ENCODE results near the gene PDX1. TPM values are rescaled to one million over a fixed set of nuclear protein-coding genes. Genes with fewer than 3 reads are reported as not detected.

Gene PDX1
- total RNA-seq, 1 donor from 2014 or later, result not detected

DNA sequence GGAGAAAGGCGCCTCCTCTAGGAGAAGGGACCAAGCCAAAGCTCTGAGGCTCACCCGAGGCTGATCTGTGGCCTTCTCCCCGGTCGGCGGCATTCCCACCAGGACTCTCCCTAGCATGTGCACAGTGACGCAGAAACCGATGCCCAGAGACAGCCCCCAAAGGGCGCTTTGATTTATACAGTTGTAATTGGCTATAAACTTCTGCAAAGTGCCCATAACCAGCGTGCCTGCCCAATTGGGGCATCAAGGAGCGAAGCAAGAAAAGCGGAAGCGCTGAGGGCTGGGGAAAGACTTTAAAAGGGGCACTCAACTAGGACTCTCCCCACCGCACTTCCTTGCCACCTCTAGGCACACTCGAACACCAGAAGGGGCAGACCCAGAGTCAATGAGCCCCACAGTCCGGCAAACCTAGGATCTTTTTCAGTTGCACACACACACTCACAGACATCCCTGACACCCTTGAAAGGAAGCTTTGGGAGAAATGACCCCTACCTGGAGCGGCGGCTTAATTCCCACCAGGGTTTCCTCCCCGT is 47.5 kb downstream of the PDX1 start:
- H3K36me3 Mint-ChIP-seq, result no peaks in the 10 kb centered on the region
- no peak overlapping the region for H3K27ac Mint-ChIP-seq
- H3K4me1 Mint-ChIP-seq, result peaks cover 26% of the 10 kb centered on the region
- no peaks in the 10 kb centered on the region for H3K9me3 Mint-ChIP-seq
- no peak for DNase-seq (ENCODE audit: low spot score in 2 of 2, unreplicated experiment in 2 of 2)
- no peak for TF ChIP-seq CTCF (IDR thresholded peaks at IDR 0.05; ENCODE audit: unreplicated experiment)
- peaks cover 99% of the 10 kb centered on the region for H3K27me3 Mint-ChIP-seq (ENCODE audit: low read depth)
- no peak overlapping the region for H3K4me3 Mint-ChIP-seq

- Mint-ChIP-seq H3K27ac (no peak overlapping the region), H3K4me1 (peaks cover 26% of the 10 kb centered on the region), H3K4me3 (peak overlapping the region; percentile 62), H3K9me3 (no peaks in the 10 kb centered on the region), H3K27me3 (ENCODE audit: low read depth) (peaks cover 100% of the 10 kb centered on the region), H3K36me3 (no peaks in the 10 kb centered on the region)
- TF ChIP-seq CTCF (IDR thresholded peaks at IDR 0.05; ENCODE audit: unreplicated experiment), result no peak
- DNase-seq (ENCODE audit: low spot score in 2 of 2, unreplicated experiment in 2 of 2), result no peak
These were observed 48.0 kb downstream of the PDX1 start for GRCh38 chr13:27967736-27968315.

GRCh38 chr13:27968316-27969081 is 48.7 kb downstream of the PDX1 start:
- peaks cover 26% of the 10 kb centered on the region for H3K4me1 Mint-ChIP-seq
- no peak overlapping the region for H3K27ac Mint-ChIP-seq
- H3K36me3 Mint-ChIP-seq, result no peaks in the 10 kb centered on the region
- no peaks in the 10 kb centered on the region for H3K9me3 Mint-ChIP-seq
- no peak for DNase-seq (ENCODE audit: low spot score in 2 of 2, unreplicated experiment in 2 of 2)
- H3K4me3 Mint-ChIP-seq, result peak overlapping the region; percentile 13
- no peak for TF ChIP-seq CTCF (IDR thresholded peaks at IDR 0.05; ENCODE audit: unreplicated experiment)
- H3K27me3 Mint-ChIP-seq (ENCODE audit: low read depth), result peaks cover 100% of the 10 kb centered on the region

DNA sequence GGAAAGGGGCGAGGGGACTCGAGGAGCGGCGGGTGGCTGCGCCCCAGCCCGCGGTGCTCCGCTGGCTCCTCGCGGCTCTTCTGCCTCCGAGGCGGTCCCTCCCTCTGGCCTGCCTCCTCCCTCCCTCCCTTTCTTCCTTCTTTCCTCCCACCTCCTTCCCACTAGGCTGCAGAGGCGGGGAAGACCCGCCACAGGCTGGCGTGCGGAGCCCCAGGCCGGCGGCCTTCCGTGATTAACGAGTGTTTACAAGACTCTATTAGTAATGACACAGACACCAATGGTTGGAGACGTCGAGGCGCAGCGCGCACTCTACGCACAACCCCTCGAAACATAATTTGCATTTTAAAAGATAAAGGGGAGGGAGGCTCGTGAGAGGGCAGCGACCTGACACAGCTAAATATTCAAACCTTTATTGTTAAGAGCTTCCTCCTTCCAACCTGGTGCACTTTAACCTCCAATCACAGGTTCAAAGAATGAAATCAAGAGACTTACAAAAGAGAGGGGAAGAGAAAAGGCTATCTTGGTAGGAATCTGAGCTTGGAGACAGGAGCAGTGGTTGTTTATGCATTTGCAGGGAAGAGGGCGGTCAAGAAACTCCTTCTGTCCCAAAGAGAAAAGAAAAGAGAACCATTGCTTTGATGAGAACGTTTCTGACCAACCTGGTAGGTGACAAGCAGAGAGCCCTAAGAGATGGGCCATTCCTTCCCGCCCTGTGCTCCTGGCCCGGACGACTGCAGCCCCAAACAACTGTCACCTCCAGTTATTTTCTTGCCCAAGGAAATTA is 49.5 kb downstream of the PDX1 start, which contains the start of gene CDX2:
Gene CDX2 (minus strand): TSS at position 234 of the 784 bp plus-strand sequence. CDS start 309 bp downstream, outside the sequence.
- Mint-ChIP-seq H3K27me3 (ENCODE audit: low read depth) (peaks cover 100% of the 10 kb centered on the region), H3K36me3 (no peaks in the 10 kb centered on the region), H3K4me1 (peaks cover 26% of the 10 kb centered on the region), H3K4me3 (peak within 1 kb of the TSS; percentile 54), H3K27ac (no peak within 1 kb of the TSS), H3K9me3 (no peaks in the 10 kb centered on the region)
- TF ChIP-seq CTCF (IDR thresholded peaks at IDR 0.05; ENCODE audit: unreplicated experiment), result no peak
- DNase-seq (ENCODE audit: low spot score in 2 of 2, unreplicated experiment in 2 of 2), result no peak

DNA sequence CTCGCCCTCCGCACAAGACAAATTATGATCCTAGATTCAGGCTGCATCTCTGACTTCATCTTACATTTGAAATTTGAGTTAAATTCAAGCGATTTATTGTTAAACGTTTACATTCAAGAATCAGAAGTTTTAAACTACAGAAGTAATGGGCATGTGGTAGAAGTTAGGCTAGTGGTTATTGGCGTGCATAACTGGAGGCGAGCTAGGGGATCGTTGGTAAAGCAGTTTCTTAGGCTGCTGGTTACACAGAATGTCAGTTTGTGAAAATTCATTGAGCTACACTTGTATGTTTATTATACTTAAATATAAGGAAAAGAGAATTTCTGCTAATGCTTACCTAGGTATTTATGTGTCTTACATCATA is 50.0 kb downstream of the PDX1 start:
- no peak for TF ChIP-seq CTCF (IDR thresholded peaks at IDR 0.05; ENCODE audit: unreplicated experiment)
- Mint-ChIP-seq H3K27me3 (ENCODE audit: low read depth) (peaks cover 100% of the 10 kb centered on the region), H3K4me3 (peak overlapping the region; percentile 5), H3K36me3 (no peaks in the 10 kb centered on the region), H3K4me1 (peaks cover 26% of the 10 kb centered on the region), H3K9me3 (no peaks in the 10 kb centered on the region), H3K27ac (no peak overlapping the region)
- no peak for DNase-seq (ENCODE audit: low spot score in 2 of 2, unreplicated experiment in 2 of 2)
